SU-DHL-6 (cell line): ENCODE results near the gene SESN2.

Source experiments
- H2AFZ ChIP-seq: fragments of 200-600 bp; sonication (generic); 2 replicates; pipeline ENCODE4 v1.6.1; 2014; ENCODE audit warnings: low read depth, mild to moderate bottlenecking, moderate library complexity, mixed read lengths, antibody characterized with exemption, low read length; ENCODE audit not compliant: severe bottlenecking
- H3F3A ChIP-seq: fragments of 200-600 bp; shearing (Covaris generic); 2 replicates; pipeline ENCODE4 v1.6.0; 2016; ENCODE audit warnings: antibody characterized with exemption, mild to moderate bottlenecking; ENCODE audit not compliant: insufficient read depth
- H3K27ac ChIP-seq: fragments of 200-600 bp; sonication (generic); 2 replicates; pipeline ENCODE4 v1.5.1; 2016; ENCODE audit warnings: low read depth, mild to moderate bottlenecking, low read length, moderate library complexity, mixed read lengths
- H3K27me3 ChIP-seq: fragments of 200-600 bp; sonication (generic), shearing (Covaris generic); 2 replicates; pipeline ENCODE4 v1.6.0; 2014; ENCODE audit warnings: mild to moderate bottlenecking, low read length
- H3K36me3 ChIP-seq: fragments of 200-600 bp; sonication (generic); 2 replicates; pipeline ENCODE4 v1.6.1; 2014; ENCODE audit warnings: mild to moderate bottlenecking, low read length, mixed read lengths
- H3K4me2 ChIP-seq: fragments of 300-600, 200-600 bp; shearing (Covaris generic), sonication (generic); 2 replicates; pipeline ENCODE4 v1.6.0; 2014; ENCODE audit warnings: low read length, low read depth, mild to moderate bottlenecking; ENCODE audit not compliant: poor library complexity, severe bottlenecking
- H3K4me3 ChIP-seq: fragments of 200-600 bp; sonication (generic); 2 replicates; pipeline ENCODE4 v1.5.1; 2014; ENCODE audit warnings: antibody characterized with exemption, low read length, mild to moderate bottlenecking, mixed read lengths; ENCODE audit not compliant: insufficient read depth, poor library complexity, severe bottlenecking
- H3K79me2 ChIP-seq: fragments of 200-600 bp; sonication (generic); 2 replicates; pipeline ENCODE4 v1.6.1; 2014; ENCODE audit warnings: mild to moderate bottlenecking, low read length, moderate library complexity; ENCODE audit not compliant: insufficient read depth
- H3K9ac ChIP-seq: fragments of 200-600 bp; sonication (generic); 2 replicates; pipeline ENCODE4 v1.7.0; 2014; ENCODE audit warnings: mild to moderate bottlenecking, low read length
- H3K9me2 ChIP-seq: fragments of 200-600 bp; sonication (generic); replicated peaks from 2 replicates; pipeline ENCODE4 v1.6.1; 2014; ENCODE audit warnings: low read length; ENCODE audit not compliant: insufficient read depth
- H3K9me3 ChIP-seq: fragments of 200-600 bp; sonication (generic); 2 replicates; pipeline ENCODE4 v1.6.1; 2014; ENCODE audit warnings: low read length, mixed read lengths; ENCODE audit not compliant: insufficient read depth
- H4K20me1 ChIP-seq: fragments of 200-600 bp; sonication (generic); 2 replicates; pipeline ENCODE4 v1.6.1; 2014; ENCODE audit warnings: low read depth, mild to moderate bottlenecking, antibody characterized with exemption, low read length, moderate library complexity, mixed read lengths
- CTCF ChIP-seq: fragments of 200-600 bp; sonication (generic); IDR thresholded peaks from one replicate; pipeline ENCODE4 v1.5.1; 2017; ENCODE audit warnings: antibody characterized with exemption, mild to moderate bottlenecking, low read length, moderate library complexity; ENCODE audit not compliant: insufficient read depth, poor library complexity, severe bottlenecking
- EZH2phosphoT487 ChIP-seq: fragments of 200-600 bp; sonication (generic), shearing (Covaris generic); conservative IDR thresholded peaks from 2 replicates; pipeline ENCODE4 v1.6.1; 2018; ENCODE audit warnings: mild to moderate bottlenecking, antibody characterized with exemption, low read length, moderate library complexity, mixed read lengths

The SESN2 gene

GRCh38 chr1:28314547-28314941 lies 55.2 kb downstream of the SESN2 start:
- Histone ChIP-seq H3K9me2 (no peaks in the 10 kb centered on the region), H3K9me3 (no peaks in the 10 kb centered on the region), H3K27ac (no peak overlapping the region), H3K36me3 (no peaks in the 10 kb centered on the region), H3K27me3 (no peaks in the 10 kb centered on the region), H3F3A (no peaks in the 10 kb centered on the region), H3K79me2 (no peaks in the 10 kb centered on the region), H3K9ac (no peak overlapping the region), H4K20me1 (no peaks in the 10 kb centered on the region), H3K4me3 (no peak overlapping the region), H3K4me2 (no peak overlapping the region), H2AFZ (no peak overlapping the region)
- TF ChIP-seq CTCF, result no peak
- no peak for TF ChIP-seq EZH2phosphoT487

- Histone ChIP-seq H3K79me2 (no peaks in the 10 kb centered on the region), H4K20me1 (no peaks in the 10 kb centered on the region), H3F3A (no peaks in the 10 kb centered on the region), H2AFZ (no peak overlapping the region), H3K4me2 (no peak overlapping the region), H3K27me3 (no peaks in the 10 kb centered on the region), H3K4me3 (no peak overlapping the region), H3K27ac (no peak overlapping the region), H3K9me3 (no peaks in the 10 kb centered on the region), H3K36me3 (no peaks in the 10 kb centered on the region), H3K9ac (no peak overlapping the region), H3K9me2 (no peaks in the 10 kb centered on the region)
- TF ChIP-seq CTCF (no peak), EZH2phosphoT487 (no peak)
These were observed 57.7 kb downstream of the SESN2 start for GRCh38 chr1:28317014-28317413.

GRCh38 chr1:28322194-28322593 lies 62.9 kb downstream of the SESN2 start:
- no peak overlapping the region for H3K4me2 ChIP-seq
- H3F3A ChIP-seq, result peaks cover 8% of the 10 kb centered on the region; the same call in 1 of the 2 replicates
- no peaks in the 10 kb centered on the region for H3K9me2 ChIP-seq
- no peak overlapping the region for H3K27ac ChIP-seq
- no peak overlapping the region for H3K9ac ChIP-seq
- H3K79me2 ChIP-seq, result no peaks in the 10 kb centered on the region
- H3K27me3 ChIP-seq, result no peaks in the 10 kb centered on the region
- H3K36me3 ChIP-seq, result no peaks in the 10 kb centered on the region
- TF ChIP-seq EZH2phosphoT487 (no peak), CTCF (no peak)
- H3K4me3 ChIP-seq, result no peak overlapping the region
- H3K9me3 ChIP-seq, result no peaks in the 10 kb centered on the region
- H2AFZ ChIP-seq, result no peak overlapping the region
- no peaks in the 10 kb centered on the region for H4K20me1 ChIP-seq
